GM23338 (cell line): ENCODE measurements around the gene DCLK1.

Experiments
- CREB1 ChIP-seq: fragments of 250-450 bp; sonication (Bioruptor Pico); IDR thresholded peaks from 2 replicates; pipeline ENCODE4 v1.5.0; 2020; ENCODE audit warnings: low read depth, mild to moderate bottlenecking, moderate library complexity
- EZH2 ChIP-seq: fragments of 200-600 bp; sonication (generic); IDR thresholded peaks from one replicate; pipeline ENCODE4 v1.8.0; 2017; ENCODE audit warnings: antibody characterized with exemption, mild to moderate bottlenecking, low read depth; ENCODE audit not compliant: unreplicated experiment
- EZH2phosphoT487 ChIP-seq: fragments of 200-600 bp; sonication (generic); IDR thresholded peaks from one replicate; pipeline ENCODE4 v1.8.1; 2018; ENCODE audit warnings: antibody characterized with exemption; ENCODE audit not compliant: unreplicated experiment
- JUNB ChIP-seq: IDR thresholded peaks from one replicate; pipeline ENCODE4 v1.6.1; 2016; ENCODE audit warnings: antibody characterized with exemption; ENCODE audit not compliant: unreplicated experiment
- NANOG ChIP-seq: IDR thresholded peaks from 2 replicates; pipeline ENCODE4 v1.6.1; 2016; ENCODE audit warnings: antibody characterized with exemption, borderline replicate concordance
- POLR2AphosphoS5 ChIP-seq: IDR thresholded peaks from 2 replicates; pipeline ENCODE4 v1.6.1; 2016; ENCODE audit warnings: antibody characterized with exemption, low read depth
- STAT1 ChIP-seq: IDR thresholded peaks from one replicate; pipeline ENCODE4 v1.6.1; 2016; ENCODE audit warnings: antibody characterized with exemption; ENCODE audit not compliant: unreplicated experiment
- TF ChIP-seq, protein P1 (sequence below), 2 experiments: fragments of 200-600 bp in 1 of 2; sonication (generic) in 1 of 2; conservative IDR thresholded peaks; 2 replicates each; pipeline versions ENCODE4 v1.5.1 to v1.6.1; 2016 to 2017; ENCODE audit warnings: antibody characterized with exemption in 2 of 2, low read depth in 2 of 2, mild to moderate bottlenecking in 2 of 2, moderate library complexity in 1 of 2
- TF ChIP-seq, protein P2 (sequence below): IDR thresholded peaks from one replicate; pipeline ENCODE4 v1.6.1; 2018; ENCODE audit warnings: antibody characterized with exemption; ENCODE audit not compliant: unreplicated experiment

- TF ChIP-seq, protein P1, sequence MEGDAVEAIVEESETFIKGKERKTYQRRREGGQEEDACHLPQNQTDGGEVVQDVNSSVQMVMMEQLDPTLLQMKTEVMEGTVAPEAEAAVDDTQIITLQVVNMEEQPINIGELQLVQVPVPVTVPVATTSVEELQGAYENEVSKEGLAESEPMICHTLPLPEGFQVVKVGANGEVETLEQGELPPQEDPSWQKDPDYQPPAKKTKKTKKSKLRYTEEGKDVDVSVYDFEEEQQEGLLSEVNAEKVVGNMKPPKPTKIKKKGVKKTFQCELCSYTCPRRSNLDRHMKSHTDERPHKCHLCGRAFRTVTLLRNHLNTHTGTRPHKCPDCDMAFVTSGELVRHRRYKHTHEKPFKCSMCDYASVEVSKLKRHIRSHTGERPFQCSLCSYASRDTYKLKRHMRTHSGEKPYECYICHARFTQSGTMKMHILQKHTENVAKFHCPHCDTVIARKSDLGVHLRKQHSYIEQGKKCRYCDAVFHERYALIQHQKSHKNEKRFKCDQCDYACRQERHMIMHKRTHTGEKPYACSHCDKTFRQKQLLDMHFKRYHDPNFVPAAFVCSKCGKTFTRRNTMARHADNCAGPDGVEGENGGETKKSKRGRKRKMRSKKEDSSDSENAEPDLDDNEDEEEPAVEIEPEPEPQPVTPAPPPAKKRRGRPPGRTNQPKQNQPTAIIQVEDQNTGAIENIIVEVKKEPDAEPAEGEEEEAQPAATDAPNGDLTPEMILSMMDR (conservative IDR thresholded peaks at IDR 0.05; ENCODE audit: low read depth in 2 of 2): no peak
- no peak for TF ChIP-seq JUNB
- TF ChIP-seq, protein P2, sequence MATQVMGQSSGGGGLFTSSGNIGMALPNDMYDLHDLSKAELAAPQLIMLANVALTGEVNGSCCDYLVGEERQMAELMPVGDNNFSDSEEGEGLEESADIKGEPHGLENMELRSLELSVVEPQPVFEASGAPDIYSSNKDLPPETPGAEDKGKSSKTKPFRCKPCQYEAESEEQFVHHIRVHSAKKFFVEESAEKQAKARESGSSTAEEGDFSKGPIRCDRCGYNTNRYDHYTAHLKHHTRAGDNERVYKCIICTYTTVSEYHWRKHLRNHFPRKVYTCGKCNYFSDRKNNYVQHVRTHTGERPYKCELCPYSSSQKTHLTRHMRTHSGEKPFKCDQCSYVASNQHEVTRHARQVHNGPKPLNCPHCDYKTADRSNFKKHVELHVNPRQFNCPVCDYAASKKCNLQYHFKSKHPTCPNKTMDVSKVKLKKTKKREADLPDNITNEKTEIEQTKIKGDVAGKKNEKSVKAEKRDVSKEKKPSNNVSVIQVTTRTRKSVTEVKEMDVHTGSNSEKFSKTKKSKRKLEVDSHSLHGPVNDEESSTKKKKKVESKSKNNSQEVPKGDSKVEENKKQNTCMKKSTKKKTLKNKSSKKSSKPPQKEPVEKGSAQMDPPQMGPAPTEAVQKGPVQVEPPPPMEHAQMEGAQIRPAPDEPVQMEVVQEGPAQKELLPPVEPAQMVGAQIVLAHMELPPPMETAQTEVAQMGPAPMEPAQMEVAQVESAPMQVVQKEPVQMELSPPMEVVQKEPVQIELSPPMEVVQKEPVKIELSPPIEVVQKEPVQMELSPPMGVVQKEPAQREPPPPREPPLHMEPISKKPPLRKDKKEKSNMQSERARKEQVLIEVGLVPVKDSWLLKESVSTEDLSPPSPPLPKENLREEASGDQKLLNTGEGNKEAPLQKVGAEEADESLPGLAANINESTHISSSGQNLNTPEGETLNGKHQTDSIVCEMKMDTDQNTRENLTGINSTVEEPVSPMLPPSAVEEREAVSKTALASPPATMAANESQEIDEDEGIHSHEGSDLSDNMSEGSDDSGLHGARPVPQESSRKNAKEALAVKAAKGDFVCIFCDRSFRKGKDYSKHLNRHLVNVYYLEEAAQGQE: no peak
- TF ChIP-seq POLR2AphosphoS5: no peak
- TF ChIP-seq EZH2: no peak
- no peak for TF ChIP-seq NANOG
- TF ChIP-seq STAT1: no peak
- TF ChIP-seq CREB1: no peak
- TF ChIP-seq EZH2phosphoT487: no peak
Observed at GRCh38 chr13:35964863-35965180, 166.4 kb downstream of the DCLK1 start.
